Panc1 (cell line): ENCODE data around the gene SLX9. TPM values are rescaled to one million over a fixed set of nuclear protein-coding genes. Genes with fewer than 3 reads are reported as not detected.

ENCODE experiments used
- ATAC-seq: fragments of 200-7000 bp; cut with Tn5 transposase; 2 replicates; pipeline ENCODE4 v1.9.1; 2020; ENCODE audit warnings: mild to moderate bottlenecking, moderate library complexity
- BruUV-seq: library from RNA; stranded (reverse); fragments of 400-500 nt; replicated peaks from 2 replicates; lab custom pipeline; 2021; lab: Mats Ljungman, UMichigan
- CTCF ChIA-PET: fragments of 300-600 bp; sonication (Branson Sonifier 250); formaldehyde crosslinking; loops from one replicate; lab custom pipeline; 2022; ENCODE audit warnings: antibody characterized with exemption; lab: Charles Lee
- POLR2A ChIA-PET: fragments of 300-600 bp; sonication (Branson Sonifier 250); formaldehyde crosslinking; loops from one replicate; lab custom pipeline; 2022; ENCODE audit warnings: antibody characterized with exemption; lab: Charles Lee
- DNase-seq: peaks from one replicate; pipeline ENCODE4 v3.0.0-alpha.2; 2010; ENCODE audit warnings: low read depth, low spot score
- H3K27ac ChIP-seq: 2 replicates; pipeline ENCODE4 v1.5.1; 2011; ENCODE audit warnings: mild to moderate bottlenecking, low read length, inconsistent platforms
- H3K27me3 ChIP-seq: fragments of 200-500 bp; sonication (Bioruptor generic); 2 replicates; pipeline ENCODE4 v1.6.0; 2014; ENCODE audit warnings: low read length, inconsistent platforms; ENCODE audit not compliant: control insufficient read depth, insufficient read depth
- H3K36me3 ChIP-seq: fragments of 200-500 bp; sonication (Bioruptor generic); 2 replicates; pipeline ENCODE4 v1.5.1; 2014; ENCODE audit warnings: inconsistent platforms, mild to moderate bottlenecking, low read length, moderate library complexity; ENCODE audit not compliant: control insufficient read depth, insufficient read depth
- H3K4me1 ChIP-seq: 2 replicates; pipeline ENCODE4 v1.5.1; 2011; ENCODE audit warnings: inconsistent platforms, mild to moderate bottlenecking, low read length, moderate library complexity; ENCODE audit not compliant: control insufficient read depth, insufficient read depth
- H3K4me3 ChIP-seq, 2 experiments: 2 replicates each; pipeline ENCODE4 v1.5.1; 2011 to 2012; ENCODE audit warnings: low read depth in 2 of 2, low read length in 2 of 2, mild to moderate bottlenecking in 2 of 2, inconsistent platforms in 1 of 2, moderate library complexity in 1 of 2
- H3K9me3 ChIP-seq: fragments of 200-500 bp; sonication (Bioruptor generic); 2 replicates; pipeline ENCODE4 v1.5.1; 2014; ENCODE audit warnings: low read depth, mild to moderate bottlenecking, inconsistent platforms, low read length, moderate library complexity; ENCODE audit not compliant: control insufficient read depth, insufficient read depth
- CTCF ChIP-seq: fragments of 450-650 bp; IDR thresholded peaks from 2 replicates; pipeline ENCODE4 v1.5.1; 2017; ENCODE audit warnings: mild to moderate bottlenecking
- POLR2AphosphoS5 ChIP-seq: IDR thresholded peaks from 2 replicates; pipeline ENCODE4 v1.6.1; 2012; ENCODE audit warnings: mild to moderate bottlenecking, low read depth, low read length, moderate library complexity
- REST ChIP-seq, 2 experiments: IDR thresholded peaks; 2 replicates each; pipeline ENCODE4 v1.6.1; 2011 to 2012; ENCODE audit warnings: low read depth in 2 of 2, control low read depth in 1 of 2, low read length in 1 of 2, mild to moderate bottlenecking in 1 of 2, moderate library complexity in 1 of 2; ENCODE audit not compliant: insufficient read depth in 1 of 2
- SIN3A ChIP-seq: IDR thresholded peaks from 2 replicates; pipeline ENCODE4 v1.6.1; 2012; ENCODE audit warnings: low read depth, mild to moderate bottlenecking, low read length, moderate library complexity, borderline replicate concordance; ENCODE audit not compliant: insufficient read depth
- TCF7L2 ChIP-seq: IDR thresholded peaks from 2 replicates; pipeline ENCODE4 v1.6.1; 2011; ENCODE audit warnings: mild to moderate bottlenecking, low read depth, low read length, inconsistent platforms
- in situ Hi-C: cut with HindIII; loops from 2 replicates; pipeline ENCODE4 v1.10.0; 2016; ENCODE audit warnings: low sequenced_read_pairs, low pct_unique_long_range_greater_than_20kb
- intact Hi-C: fragments of 100-400 bp; cut with micrococcal nuclease; formaldehyde crosslinking; loops from one replicate; pipeline ENCODE4 v1.10.0; 2022; ENCODE audit not compliant: unreplicated experiment
- total RNA-seq: library from RNA; stranded (reverse); gene quantifications from one replicate; pipeline ENCODE4 v1.2.1, GENCODE V29; 2021; ENCODE audit not compliant: unreplicated experiment

Gene SLX9
- total RNA-seq, 1 experiment from 2014 or later: 50.9 TPM

- no peaks in the 10 kb centered on the region for H3K9me3 ChIP-seq
- CTCF ChIA-PET: no interaction called here
- POLR2A ChIA-PET: no interaction called here
- no peak overlapping the region for H3K27ac ChIP-seq
- intact Hi-C loops: no loop called here
- no peak for ATAC-seq
- no peak for DNase-seq
- BruUV-seq: no TSS peak
- H3K4me1 ChIP-seq: no peaks in the 10 kb centered on the region
- in situ Hi-C loops: no loop called here
- H3K27me3 ChIP-seq: no peaks in the 10 kb centered on the region
- no peaks in the 10 kb centered on the region for H3K36me3 ChIP-seq
- TF ChIP-seq CTCF (no peak), POLR2AphosphoS5 (no peak), TCF7L2 (no peak), SIN3A (no peak), REST (IDR thresholded peaks at IDR 0.05; ENCODE audit: insufficient read depth in 1 of 2, low read depth in 2 of 2, low read length in 1 of 2) (no peak)
- no peak overlapping the region for H3K4me3 ChIP-seq
These were observed 51.1 kb downstream of the SLX9 start for GRCh38 chr21:44990921-44991320.

GRCh38 chr21:44991538-44992483 lies 52.0 kb downstream of the SLX9 start:
- no peaks in the 10 kb centered on the region for H3K36me3 ChIP-seq
- H3K27me3 ChIP-seq: no peaks in the 10 kb centered on the region
- POLR2A ChIA-PET: no interaction called here
- ATAC-seq (no peak), DNase-seq (no peak)
- H3K4me3 ChIP-seq: no peak overlapping the region
- in situ Hi-C loops: no loop called here
- no TSS peak for BruUV-seq
- CTCF ChIA-PET: no interaction called here
- H3K4me1 ChIP-seq: no peaks in the 10 kb centered on the region
- no peak overlapping the region for H3K27ac ChIP-seq
- intact Hi-C loops: no loop called here
- TF ChIP-seq REST (IDR thresholded peaks at IDR 0.05; ENCODE audit: insufficient read depth in 1 of 2, low read depth in 2 of 2, low read length in 1 of 2) (no peak), POLR2AphosphoS5 (no peak), CTCF (no peak), SIN3A (no peak), TCF7L2 (no peak)
- no peaks in the 10 kb centered on the region for H3K9me3 ChIP-seq
